ENCODE results near the gene C6.

DNA sequence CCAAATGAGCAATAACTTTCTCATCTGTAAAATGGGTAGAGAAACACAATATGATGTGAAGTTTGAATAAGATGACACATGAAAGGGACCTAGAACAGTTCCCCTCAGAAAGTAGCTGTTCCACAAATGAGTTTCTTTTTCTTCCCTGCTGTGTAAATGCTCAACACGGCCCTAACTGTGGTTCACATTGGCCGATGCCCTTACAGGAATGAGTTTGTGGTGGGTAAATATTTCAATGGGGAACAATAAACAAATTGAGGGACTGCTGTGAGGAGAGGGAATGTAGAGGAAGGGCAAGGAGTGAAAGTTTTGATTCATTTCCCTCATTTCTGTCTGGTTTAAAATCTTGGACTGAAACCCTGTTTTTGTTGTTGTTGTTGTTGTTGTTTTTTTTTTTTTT is 12.8 kb downstream of the C6 start:
- TF ChIP-seq, protein P1, sequence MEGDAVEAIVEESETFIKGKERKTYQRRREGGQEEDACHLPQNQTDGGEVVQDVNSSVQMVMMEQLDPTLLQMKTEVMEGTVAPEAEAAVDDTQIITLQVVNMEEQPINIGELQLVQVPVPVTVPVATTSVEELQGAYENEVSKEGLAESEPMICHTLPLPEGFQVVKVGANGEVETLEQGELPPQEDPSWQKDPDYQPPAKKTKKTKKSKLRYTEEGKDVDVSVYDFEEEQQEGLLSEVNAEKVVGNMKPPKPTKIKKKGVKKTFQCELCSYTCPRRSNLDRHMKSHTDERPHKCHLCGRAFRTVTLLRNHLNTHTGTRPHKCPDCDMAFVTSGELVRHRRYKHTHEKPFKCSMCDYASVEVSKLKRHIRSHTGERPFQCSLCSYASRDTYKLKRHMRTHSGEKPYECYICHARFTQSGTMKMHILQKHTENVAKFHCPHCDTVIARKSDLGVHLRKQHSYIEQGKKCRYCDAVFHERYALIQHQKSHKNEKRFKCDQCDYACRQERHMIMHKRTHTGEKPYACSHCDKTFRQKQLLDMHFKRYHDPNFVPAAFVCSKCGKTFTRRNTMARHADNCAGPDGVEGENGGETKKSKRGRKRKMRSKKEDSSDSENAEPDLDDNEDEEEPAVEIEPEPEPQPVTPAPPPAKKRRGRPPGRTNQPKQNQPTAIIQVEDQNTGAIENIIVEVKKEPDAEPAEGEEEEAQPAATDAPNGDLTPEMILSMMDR (IDR thresholded peaks at IDR 0.05), result no peak
- no peak for TF ChIP-seq EP300 (IDR thresholded peaks at IDR 0.05)

Measured in sigmoid colon (tissue), 4 donors.